HG02973 (cell line): ENCODE data around the gene TSPAN6.

Source experiments
- ATAC-seq: cut with Tn5 transposase; IDR thresholded peaks from one replicate; pipeline ENCODE4 v1.9.1; 2021; ENCODE audit warnings: moderate library complexity; ENCODE audit not compliant: unreplicated experiment

The TSPAN6 gene

GRCh38 chrX:100648458-100649417, 12.1 kb upstream of the TSPAN6 start:
- no peak for ATAC-seq

- no peak for ATAC-seq
Observed at GRCh38 chrX:100647739-100648138, 11.1 kb upstream of the TSPAN6 start.

- no peak for ATAC-seq
Observed at GRCh38 chrX:100647095-100647494, 10.5 kb upstream of the TSPAN6 start.

GRCh38 chrX:100645106-100645505, 8.5 kb upstream of the TSPAN6 start:
- no peak for ATAC-seq

- no peak for ATAC-seq
Observed at GRCh38 chrX:100643956-100644860, 7.6 kb upstream of the TSPAN6 start, which contains the start of gene SRPX2. TSS of gene SRPX2 (plus strand) at chrX:100644199. CDS start at chrX:100646323, 2,124 bp downstream.

- ATAC-seq: no peak
Observed at GRCh38 chrX:100643212-100643611, 6.6 kb upstream of the TSPAN6 start.

- ATAC-seq: no peak
Observed at GRCh38 chrX:100642290-100642689, 5.7 kb upstream of the TSPAN6 start.

GRCh38 chrX:100635989-100636320, 651 bp downstream of the TSPAN6 start:
- ATAC-seq: no peak

GRCh38 chrX:100635040-100635439, 1.6 kb downstream of the TSPAN6 start:
- ATAC-seq: no peak

- peak; percentile 89 for ATAC-seq
Observed at GRCh38 chrX:100625985-100626491, 10.6 kb downstream of the TSPAN6 start.

- no peak for ATAC-seq
Observed at GRCh38 chrX:100623001-100623400, 13.6 kb downstream of the TSPAN6 start.

- peak; percentile 100 for ATAC-seq
Observed at GRCh38 chrX:100615005-100615404, 21.6 kb downstream of the TSPAN6 start.

GRCh38 chrX:100611951-100612350, 24.7 kb downstream of the TSPAN6 start:
- ATAC-seq: no peak

- no peak for ATAC-seq
Observed at GRCh38 chrX:100609591-100609990, 27.0 kb downstream of the TSPAN6 start.

GRCh38 chrX:100606753-100607152, 29.9 kb downstream of the TSPAN6 start:
- ATAC-seq: no peak

GRCh38 chrX:100600758-100601157, 35.8 kb downstream of the TSPAN6 start:
- ATAC-seq: peak; percentile 65

GRCh38 chrX:100600340-100600739, 36.3 kb downstream of the TSPAN6 start:
- ATAC-seq: no peak

GRCh38 chrX:100599456-100599855, 37.1 kb downstream of the TSPAN6 start:
- ATAC-seq: no peak

GRCh38 chrX:100596601-100597000, 40.0 kb downstream of the TSPAN6 start:
- no peak for ATAC-seq

- no peak for ATAC-seq
Observed at GRCh38 chrX:100593581-100593980, 43.0 kb downstream of the TSPAN6 start.

GRCh38 chrX:100593126-100593525, 43.5 kb downstream of the TSPAN6 start:
- ATAC-seq: no peak
